PC-3 (cell line): ENCODE results near the gene KEAP1.
"Not testable (repeated sequence)": the region's sequence is repeated elsewhere in the genome, so short reads cannot be mapped to it uniquely, and the experiment has no call there.

ENCODE experiments used
- EZH2 ChIP-seq: fragments of 300-600 bp; sonication (generic); IDR thresholded peaks from one replicate; pipeline ENCODE4 v1.6.1; 2017; ENCODE audit warnings: antibody characterized with exemption, mild to moderate bottlenecking, low read length; ENCODE audit not compliant: unreplicated experiment
- EZH2phosphoT487 ChIP-seq: fragments of 300-600 bp; sonication (generic); IDR thresholded peaks from 2 replicates; pipeline ENCODE4 v1.6.1; 2018; ENCODE audit warnings: mild to moderate bottlenecking, antibody characterized with exemption, low read length, borderline replicate concordance
- TF ChIP-seq, protein P1 (sequence below): fragments of 300-600 bp; sonication (generic); conservative IDR thresholded peaks from 2 replicates; pipeline ENCODE4 v1.5.1; 2017; ENCODE audit warnings: antibody characterized with exemption, low read depth, mild to moderate bottlenecking, low read length

DNA sequence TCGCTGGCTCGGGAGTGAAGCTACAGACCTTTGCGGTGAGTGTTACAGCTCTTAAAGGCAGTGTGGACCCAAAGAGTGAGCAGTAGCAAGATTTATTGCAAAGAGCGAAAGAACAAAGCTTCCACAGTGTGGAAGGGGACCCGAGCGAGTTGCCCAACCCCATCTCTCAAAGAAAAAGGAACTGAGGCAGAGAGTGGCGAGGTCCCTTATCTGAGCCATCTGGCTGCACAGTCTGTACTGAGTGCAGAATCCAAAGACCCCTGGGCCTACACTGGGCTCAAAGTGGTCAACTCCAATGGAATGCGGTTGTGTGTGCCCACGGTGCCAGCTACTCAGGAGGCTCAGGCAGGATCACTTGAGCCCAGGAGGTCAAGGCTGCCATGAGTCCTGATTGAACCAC lies 35.9 kb upstream of the KEAP1 start:
- TF ChIP-seq, protein P1, sequence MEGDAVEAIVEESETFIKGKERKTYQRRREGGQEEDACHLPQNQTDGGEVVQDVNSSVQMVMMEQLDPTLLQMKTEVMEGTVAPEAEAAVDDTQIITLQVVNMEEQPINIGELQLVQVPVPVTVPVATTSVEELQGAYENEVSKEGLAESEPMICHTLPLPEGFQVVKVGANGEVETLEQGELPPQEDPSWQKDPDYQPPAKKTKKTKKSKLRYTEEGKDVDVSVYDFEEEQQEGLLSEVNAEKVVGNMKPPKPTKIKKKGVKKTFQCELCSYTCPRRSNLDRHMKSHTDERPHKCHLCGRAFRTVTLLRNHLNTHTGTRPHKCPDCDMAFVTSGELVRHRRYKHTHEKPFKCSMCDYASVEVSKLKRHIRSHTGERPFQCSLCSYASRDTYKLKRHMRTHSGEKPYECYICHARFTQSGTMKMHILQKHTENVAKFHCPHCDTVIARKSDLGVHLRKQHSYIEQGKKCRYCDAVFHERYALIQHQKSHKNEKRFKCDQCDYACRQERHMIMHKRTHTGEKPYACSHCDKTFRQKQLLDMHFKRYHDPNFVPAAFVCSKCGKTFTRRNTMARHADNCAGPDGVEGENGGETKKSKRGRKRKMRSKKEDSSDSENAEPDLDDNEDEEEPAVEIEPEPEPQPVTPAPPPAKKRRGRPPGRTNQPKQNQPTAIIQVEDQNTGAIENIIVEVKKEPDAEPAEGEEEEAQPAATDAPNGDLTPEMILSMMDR, result not testable (repeated sequence)
- not testable (repeated sequence) for TF ChIP-seq EZH2, EZH2phosphoT487
